ENCODE measurements around the gene MAP3K3. TPM values are rescaled to one million over a fixed set of nuclear protein-coding genes. Genes with fewer than 3 reads are reported as not detected.

The MAP3K3 gene
- total and polyA plus RNA-seq, 2 donors (not counting 1 experiment from before 2014, with no cell fraction given), result 49.1 to 74.7 TPM

- Histone ChIP-seq H3K4me2 (replicated peaks; ENCODE audit: low read depth, low read length, poor library complexity, severe bottlenecking) (no peak overlapping the region), H3K79me2 (ENCODE audit: control insufficient read depth, insufficient read depth, low read length) (peaks cover 9% of the 10 kb centered on the region), H3K9me3 (ENCODE audit: control extremely low read depth in 1 of 3, control insufficient read depth in 2 of 3, insufficient read depth in 1 of 3, low read length in 2 of 3) (no peaks in the 10 kb centered on the region), H4K20me1 (ENCODE audit: control insufficient read depth, insufficient read depth, low read length, poor library complexity, severe bottlenecking) (no peaks in the 10 kb centered on the region), H2AFZ (ENCODE audit: insufficient read depth, low read depth, low read length, poor library complexity, severe bottlenecking) (no peak overlapping the region), H3K4me1 (ENCODE audit: control insufficient read depth in 2 of 2, insufficient read depth in 2 of 2, low read length in 2 of 2) (peaks cover 0 to 5% of the 10 kb centered on the region in 2 donors), H3K9ac (ENCODE audit: low read length) (no peak overlapping the region), H3K4me3 (ENCODE audit: control extremely low read depth in 1 of 5, extremely low read depth in 1 of 5, insufficient read depth in 1 of 5, low read depth in 2 of 5, low read length in 4 of 5) (no peak overlapping the region), H3K27me3 (replicated peaks in 1 of 4; ENCODE audit: control extremely low read depth in 1 of 4, control insufficient read depth in 3 of 4, insufficient read depth in 4 of 4, low read length in 3 of 4) (no peaks in the 10 kb centered on the region), H3K36me3 (replicated peaks in 1 of 2; ENCODE audit: control extremely low read depth in 1 of 2, control insufficient read depth in 1 of 2, extremely low read depth in 1 of 2, insufficient read depth in 2 of 2, low read length in 1 of 2) (peaks cover 3 to 60% of the 10 kb centered on the region in 2 experiments), H3K27ac (ENCODE audit: low read length in 2 of 2) (peak overlapping the region in 1 of 2 donors; percentile 10)
- CTCF ChIA-PET, result interaction anchor here (1.1 to 5.3 kb wide), 2 partner anchors 9 to 34 kb away, joined by 3 to 22 read pairs; no protein-coding TSS in a partner anchor
- H3K27ac Mint-ChIP-seq, result no peak overlapping the region
- no peaks in the 10 kb centered on the region for H3K27me3 Mint-ChIP-seq
- no peak overlapping the region for H3K4me3 Mint-ChIP-seq
- H3K9me3 Mint-ChIP-seq (ENCODE audit: insufficient read depth), result no peaks in the 10 kb centered on the region
- intact Hi-C loops (cut with micrococcal nuclease), result no loop called here
- DNase-seq (no peak), ATAC-seq (ENCODE audit: low read depth) (no peak)
- WGBS (ENCODE audit: insufficient coverage), result 85% methylated on average over 5 of the region's 6 CpGs
- H3K4me1 Mint-ChIP-seq, result peaks cover 8% of the 10 kb centered on the region
- no peak for TF ChIP-seq EZH2 (IDR thresholded peaks at IDR 0.05; ENCODE audit: borderline replicate concordance, insufficient read depth, low read depth, low read length, poor library complexity, severe bottlenecking)
- no peak for TF ChIP-seq CTCF (IDR thresholded peaks at IDR 0.05)
- POLR2A ChIA-PET, result no interaction called here
Observed at GRCh38 chr17:63675607-63676546, 53.7 kb downstream of the MAP3K3 start.

- H3K36me3 ChIP-seq (replicated peaks in 1 of 2; ENCODE audit: control extremely low read depth in 1 of 2, control insufficient read depth in 1 of 2, extremely low read depth in 1 of 2, insufficient read depth in 2 of 2, low read length in 1 of 2), result peaks cover 3 to 67% of the 10 kb centered on the region in 2 experiments
- H3K9me3 ChIP-seq (ENCODE audit: control extremely low read depth in 1 of 3, control insufficient read depth in 2 of 3, insufficient read depth in 1 of 3, low read length in 2 of 3), result no peaks in the 10 kb centered on the region
Observed at GRCh38 chr17:63676584-63676983, 54.4 kb downstream of the MAP3K3 start.

More at GRCh38 chr17:63676584-63676983, 54.4 kb downstream of the MAP3K3 start:
- no peak for DNase-seq
- ChIA-PET CTCF (interaction anchor here (0.7 to 5.3 kb wide), 3 partner anchors 14 to 33 kb away, joined by 3 to 22 read pairs (median 3); no protein-coding TSS in a partner anchor), POLR2A (no interaction called here)
- 59% methylated on average over 3 of the region's 3 CpGs for WGBS (ENCODE audit: insufficient coverage)
- no peaks in the 10 kb centered on the region for H3K27me3 Mint-ChIP-seq
- H4K20me1 ChIP-seq (ENCODE audit: control insufficient read depth, insufficient read depth, low read length, poor library complexity, severe bottlenecking), result no peaks in the 10 kb centered on the region
- no peak overlapping the region for H3K4me2 ChIP-seq (replicated peaks; ENCODE audit: low read depth, low read length, poor library complexity, severe bottlenecking)
- no peak for ATAC-seq (ENCODE audit: low read depth)
- H2AFZ ChIP-seq (ENCODE audit: insufficient read depth, low read depth, low read length, poor library complexity, severe bottlenecking), result no peak overlapping the region
- H3K4me1 Mint-ChIP-seq, result peaks cover 8% of the 10 kb centered on the region
- H3K4me3 ChIP-seq (ENCODE audit: control extremely low read depth in 1 of 5, extremely low read depth in 1 of 5, insufficient read depth in 1 of 5, low read depth in 2 of 5, low read length in 4 of 5), result no peak overlapping the region
- peaks cover 7% of the 10 kb centered on the region for H3K79me2 ChIP-seq (ENCODE audit: control insufficient read depth, insufficient read depth, low read length)
- intact Hi-C loops (cut with micrococcal nuclease), result no loop called here
- H3K27ac ChIP-seq (ENCODE audit: low read length in 2 of 2), result no peak overlapping the region
- H3K9ac ChIP-seq (ENCODE audit: low read length), result no peak overlapping the region
- H3K9me3 Mint-ChIP-seq (ENCODE audit: insufficient read depth), result no peaks in the 10 kb centered on the region
- TF ChIP-seq CTCF (IDR thresholded peaks at IDR 0.05) (no peak), EZH2 (IDR thresholded peaks at IDR 0.05; ENCODE audit: borderline replicate concordance, insufficient read depth, low read depth, low read length, poor library complexity, severe bottlenecking) (no peak)
- no peak overlapping the region for H3K4me3 Mint-ChIP-seq
- no peak overlapping the region for H3K27ac Mint-ChIP-seq
- peaks cover 0 to 5% of the 10 kb centered on the region in 2 donors for H3K4me1 ChIP-seq (ENCODE audit: control insufficient read depth in 2 of 2, insufficient read depth in 2 of 2, low read length in 2 of 2)
- H3K27me3 ChIP-seq (replicated peaks in 1 of 4; ENCODE audit: control extremely low read depth in 1 of 4, control insufficient read depth in 3 of 4, insufficient read depth in 4 of 4, low read length in 3 of 4), result no peaks in the 10 kb centered on the region
